ENCODE data around the gene SYT7. TPM values are rescaled to one million over a fixed set of nuclear protein-coding genes. Genes with fewer than 3 reads are reported as not detected.

SYT7 gene
- total and polyA plus RNA-seq, 12 donors, result 11.5 to 26.1 (median 18.7) TPM

DNA sequence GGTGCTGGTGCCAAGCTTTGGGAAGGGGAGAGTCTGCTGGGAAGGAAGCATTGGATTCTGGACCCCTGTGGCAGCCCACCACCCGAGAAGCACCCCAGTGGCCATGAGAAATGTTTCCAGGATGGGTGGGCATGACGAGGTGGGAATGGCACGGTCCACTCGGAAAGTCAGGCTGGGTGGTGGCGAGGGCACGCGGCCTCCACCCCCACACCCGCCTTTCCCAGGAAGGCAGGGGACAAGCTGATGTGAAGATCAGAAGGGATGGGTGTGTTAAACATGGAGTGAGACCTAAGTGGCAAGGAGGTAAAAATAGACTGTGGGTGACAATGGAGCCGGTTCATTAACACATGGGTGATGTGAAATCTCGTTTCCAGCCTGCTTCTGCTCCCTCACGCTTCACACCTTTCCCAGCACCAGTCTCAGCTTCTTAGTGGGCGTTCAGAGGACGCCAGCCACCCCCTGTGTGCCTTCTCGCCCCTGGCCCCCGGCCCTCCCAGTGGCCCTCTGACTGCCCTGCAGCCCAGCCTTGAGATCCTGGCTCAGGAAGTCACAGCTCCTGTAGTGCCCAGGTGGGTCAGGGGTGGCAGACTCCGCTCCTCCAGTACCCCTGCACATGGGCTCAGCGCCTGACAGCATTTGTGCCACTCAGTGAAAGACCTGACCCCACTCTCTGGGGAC is 44.7 kb downstream of the SYT7 start:
- Histone ChIP-seq H3K9me3 (no peaks in the 10 kb centered on the region), H3K27ac (peak overlapping the region in 5 of 10 donors; percentile 58 to 78 (median 73)), H3K4me3 (no peak overlapping the region), H3K4me1 (peaks cover 0 to 42% (median 20%) of the 10 kb centered on the region in 9 donors), H3K27me3 (no peaks in the 10 kb centered on the region), H3K36me3 (no peaks in the 10 kb centered on the region)
- TF ChIP-seq CTCF (IDR thresholded peaks at IDR 0.05), result no peak
- ATAC-seq (peak in 2 of 8 donors; percentile 3 to 23), DNase-seq (no peak)
- WGBS, 2 donors, result 78 to 79% methylated on average over 17 of the region's 17 CpGs
- intact Hi-C loops (cut with DNase I), result loop anchor here in 3 of 10 donors (5.0 to 10.0 kb wide), 3 partner anchors 36 to 99 kb away; no protein-coding TSS in a partner anchor

DNA sequence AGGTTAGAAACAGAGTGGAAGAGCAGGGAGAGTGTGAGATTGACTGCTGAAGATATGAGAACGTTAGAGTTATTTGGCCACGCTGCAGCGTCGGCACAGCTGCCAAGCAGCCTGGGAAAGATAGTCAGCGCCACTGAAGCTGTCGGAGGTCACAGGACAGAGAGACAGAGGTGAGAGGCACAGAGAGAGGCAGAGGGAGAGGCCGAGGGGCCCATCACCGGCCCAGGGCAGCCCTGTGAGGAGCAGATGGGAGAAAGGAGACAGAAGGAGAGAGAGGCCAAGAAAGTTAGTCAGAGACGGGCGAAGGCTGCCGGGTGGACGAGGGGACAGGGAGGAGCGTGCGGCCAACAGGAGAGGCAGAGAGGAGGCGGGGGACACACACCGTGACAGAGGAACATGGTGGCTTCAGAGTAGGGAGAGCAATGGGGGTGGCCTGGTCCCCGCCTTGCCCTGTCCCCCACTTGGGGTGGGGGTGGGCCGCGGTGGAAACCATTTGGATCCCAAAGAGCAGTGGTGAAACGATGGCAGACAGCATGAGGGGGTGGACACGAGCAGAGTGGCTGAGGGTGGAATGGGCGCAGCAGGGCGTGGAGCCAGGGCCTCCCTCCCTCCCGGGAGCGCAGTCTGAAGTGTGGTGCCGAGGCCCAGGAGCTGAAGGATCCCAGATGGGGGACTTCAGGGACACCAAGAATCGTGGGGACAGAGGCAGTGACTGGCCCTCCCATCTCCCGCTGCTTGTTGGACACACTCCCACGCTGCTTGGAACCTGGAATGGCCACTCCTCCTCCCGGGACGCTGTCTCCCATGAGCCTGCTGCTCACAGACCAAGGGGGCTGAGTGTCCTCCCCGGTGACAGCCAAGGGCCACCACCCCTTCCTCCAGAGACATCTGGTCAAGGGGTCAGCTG is 45.7 kb downstream of the SYT7 start:
- Histone ChIP-seq H3K4me3 (no peak overlapping the region), H3K27me3 (no peaks in the 10 kb centered on the region)
- intact Hi-C loops (cut with DNase I), result loop anchor here in 5 of 10 donors (5.0 to 10.0 kb wide), 4 partner anchors 37 to 100 kb away; no protein-coding TSS in a partner anchor

DNA sequence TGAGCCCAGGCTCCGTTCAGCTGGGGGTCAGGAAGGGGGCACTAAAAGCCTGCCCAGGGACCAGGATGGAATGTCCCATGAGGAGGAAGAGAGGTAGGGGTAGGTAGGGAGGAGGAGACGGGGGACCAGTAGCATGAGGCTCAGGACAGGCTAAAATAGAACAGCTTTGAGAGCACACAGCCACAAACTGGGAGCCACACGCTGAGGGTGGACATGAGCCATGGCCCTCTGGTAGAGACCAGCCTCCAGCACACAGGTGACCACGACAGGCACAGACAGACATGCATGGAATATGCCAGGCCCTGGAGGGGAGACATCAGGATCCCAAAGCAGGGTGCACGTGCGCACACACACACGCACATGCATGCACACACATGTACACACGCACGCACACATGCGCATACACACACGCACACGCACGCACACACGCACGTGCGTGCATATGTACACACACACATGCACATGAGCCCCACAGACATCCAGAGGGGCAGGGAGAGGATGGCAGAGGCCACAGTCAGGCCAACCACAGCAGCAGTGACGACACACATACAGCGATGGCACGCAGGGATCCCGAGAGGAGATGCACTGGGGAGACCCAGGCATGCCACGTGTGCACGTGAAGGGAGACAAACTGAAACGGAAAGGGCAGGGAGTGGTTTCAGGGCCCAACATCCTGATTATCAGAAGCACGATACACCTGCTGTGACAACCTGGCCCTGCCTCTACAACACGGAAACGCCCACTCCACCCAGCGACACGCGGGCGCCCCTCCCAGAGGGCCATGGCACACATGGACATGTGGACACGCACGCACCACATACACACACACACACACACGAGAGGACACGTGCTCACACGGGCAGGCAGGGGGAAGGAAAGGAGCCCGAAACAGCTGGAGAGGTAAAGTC is 46.6 kb downstream of the SYT7 start:
- intact Hi-C loops (cut with DNase I), result loop anchor here in 3 of 10 donors (5.0 to 10.0 kb wide), 3 partner anchors 43 to 101 kb away; no protein-coding TSS in a partner anchor
- no peak overlapping the region for H3K4me3 ChIP-seq

More for the DNA sequence above, 45.7 kb downstream of the SYT7 start:
- Histone ChIP-seq H3K4me1 (peaks cover 0 to 51% (median 20%) of the 10 kb centered on the region in 9 donors), H3K27ac (peak overlapping the region in 8 of 10 donors; percentile 58 to 78 (median 70)), H3K36me3 (no peaks in the 10 kb centered on the region), H3K9me3 (no peaks in the 10 kb centered on the region)
- 40 to 45% methylated on average over 31 to 32 of the region's 32 CpGs for WGBS, 2 donors
- DNase-seq (peak in 1 of 2 donors; percentile 49), ATAC-seq (peak; percentile 38 to 79 (median 62))
- TF ChIP-seq CTCF (IDR thresholded peaks at IDR 0.05), result no peak

More for the DNA sequence above, 46.6 kb downstream of the SYT7 start:
- Histone ChIP-seq H3K27ac (peak overlapping the region in 7 of 10 donors; percentile 59 to 78 (median 72)), H3K4me1 (peaks cover 0 to 57% (median 20%) of the 10 kb centered on the region in 9 donors), H3K27me3 (no peaks in the 10 kb centered on the region), H3K36me3 (no peaks in the 10 kb centered on the region), H3K9me3 (no peaks in the 10 kb centered on the region)
- ATAC-seq, result peak in 2 of 8 donors; percentile 2 to 3
- 64 to 70% methylated on average over 36 of the region's 36 CpGs for WGBS, 2 donors
- no peak for DNase-seq
- no peak for TF ChIP-seq CTCF (IDR thresholded peaks at IDR 0.05)
